ENCODE results near the gene TREM1. TPM values are rescaled to one million over a fixed set of nuclear protein-coding genes. Genes with fewer than 3 reads are reported as not detected.

TREM1 gene
- total RNA-seq, 1 experiment from 2014 or later: not detected

DNA sequence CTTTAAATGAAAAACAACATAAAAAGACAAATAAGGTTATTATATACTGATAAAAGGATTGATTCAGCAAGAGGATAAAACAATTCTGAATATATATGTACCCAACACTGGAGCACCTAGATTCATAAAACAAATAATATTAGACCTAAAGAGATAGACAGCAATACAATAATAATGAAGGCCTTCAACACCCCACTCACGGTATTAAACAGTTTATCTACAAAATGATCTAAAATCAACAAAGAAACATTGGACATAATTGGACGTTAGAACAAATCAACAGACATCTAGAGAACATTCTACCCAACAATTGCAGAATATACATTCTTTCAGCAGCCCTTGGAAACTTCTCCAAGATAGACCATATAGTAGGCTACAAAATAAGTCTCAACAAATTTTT lies 24.1 kb downstream of the TREM1 start:
- Histone ChIP-seq H4K20me1 (ENCODE audit: insufficient read depth, low read depth, low read length) (no peaks in the 10 kb centered on the region), H3K9ac (ENCODE audit: low read length) (no peak overlapping the region), H3K4me1 (ENCODE audit: low read length) (no peaks in the 10 kb centered on the region), H3K36me3 (ENCODE audit: insufficient read depth, low read length) (peaks cover 5% of the 10 kb centered on the region; the same call in 1 of the 2 replicates), H3K4me2 (ENCODE audit: low read depth, low read length, poor library complexity, severe bottlenecking) (no peak overlapping the region), H3K9me2 (replicated peaks; ENCODE audit: insufficient read depth, low read length) (no peaks in the 10 kb centered on the region), H3K27ac (ENCODE audit: low read length) (no peak overlapping the region), H3K4me3 (ENCODE audit: low read length) (no peak overlapping the region), H3K79me2 (ENCODE audit: low read length) (no peaks in the 10 kb centered on the region), H3K27me3 (ENCODE audit: low read length) (peaks cover 6% of the 10 kb centered on the region; the same call in 1 of the 2 replicates), H3K9me3 (ENCODE audit: low read length) (peaks cover 26% of the 10 kb centered on the region), H2AFZ (ENCODE audit: low read length) (no peak overlapping the region)
- no peak for DNase-seq

GRCh38 chr6:41258196-41258493 lies 28.3 kb downstream of the TREM1 start:
- H3K4me2 ChIP-seq (ENCODE audit: low read depth, low read length, poor library complexity, severe bottlenecking): no peak overlapping the region

DNA sequence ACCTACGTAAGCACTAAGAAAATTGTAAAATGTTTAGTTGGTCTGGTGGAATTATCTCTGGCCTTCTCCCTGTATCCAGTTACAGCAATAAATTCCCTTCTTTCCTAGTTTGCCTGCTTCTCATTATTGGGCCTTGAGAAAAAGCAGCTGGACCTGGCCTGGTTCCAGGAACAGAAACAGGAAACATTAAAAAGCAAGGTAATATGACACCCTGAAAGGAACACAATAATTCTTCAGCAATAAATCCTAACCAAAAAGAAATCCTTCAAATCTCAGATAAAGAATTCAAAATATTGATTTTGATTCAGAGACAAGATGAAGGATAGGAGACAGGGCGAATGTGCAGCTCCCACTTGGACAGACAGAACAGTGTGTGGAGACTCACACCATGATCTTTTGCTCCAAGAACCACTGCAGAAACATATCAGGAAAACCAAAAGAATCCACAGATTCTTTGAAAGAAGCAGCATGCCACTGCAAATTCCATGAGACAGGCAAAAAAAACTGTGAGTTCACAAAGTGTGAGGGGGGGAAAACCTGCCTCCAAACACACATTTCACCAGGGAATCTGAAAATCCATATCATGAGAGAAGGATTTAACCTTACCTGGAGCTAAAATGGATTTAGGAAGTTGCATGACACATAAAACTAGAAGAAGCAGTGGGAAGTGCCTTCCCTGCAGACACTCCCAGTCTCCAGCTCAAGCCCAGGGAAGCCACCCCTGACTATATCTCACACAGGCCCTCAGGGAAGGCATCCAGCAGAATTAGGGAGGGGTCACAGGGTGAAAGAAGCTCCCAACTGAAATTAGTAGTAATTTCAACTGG lies 28.9 kb downstream of the TREM1 start:
- Histone ChIP-seq H3K9me2 (replicated peaks; ENCODE audit: insufficient read depth, low read length) (no peaks in the 10 kb centered on the region), H3K4me1 (ENCODE audit: low read length) (no peaks in the 10 kb centered on the region), H4K20me1 (ENCODE audit: insufficient read depth, low read depth, low read length) (no peaks in the 10 kb centered on the region), H3K9me3 (ENCODE audit: low read length) (peaks cover 18% of the 10 kb centered on the region), H3K36me3 (ENCODE audit: insufficient read depth, low read length) (peaks cover 5% of the 10 kb centered on the region; the same call in 1 of the 2 replicates), H3K79me2 (ENCODE audit: low read length) (no peaks in the 10 kb centered on the region), H3K27ac (ENCODE audit: low read length) (no peak overlapping the region), H3K4me2 (ENCODE audit: low read depth, low read length, poor library complexity, severe bottlenecking) (no peak overlapping the region), H3K27me3 (ENCODE audit: low read length) (no peaks in the 10 kb centered on the region), H2AFZ (ENCODE audit: low read length) (no peak overlapping the region), H3K4me3 (ENCODE audit: low read length) (no peak overlapping the region), H3K9ac (ENCODE audit: low read length) (no peak overlapping the region)
- no peak for DNase-seq

More at GRCh38 chr6:41258196-41258493, 28.3 kb downstream of the TREM1 start:
- no peaks in the 10 kb centered on the region for H3K79me2 ChIP-seq (ENCODE audit: low read length)
- DNase-seq: no peak
- H3K27ac ChIP-seq (ENCODE audit: low read length): no peak overlapping the region
- no peak overlapping the region for H3K4me3 ChIP-seq (ENCODE audit: low read length)
- H3K9me2 ChIP-seq (replicated peaks; ENCODE audit: insufficient read depth, low read length): no peaks in the 10 kb centered on the region
- H3K36me3 ChIP-seq (ENCODE audit: insufficient read depth, low read length): peaks cover 5% of the 10 kb centered on the region; the same call in 1 of the 2 replicates
- H3K4me1 ChIP-seq (ENCODE audit: low read length): no peaks in the 10 kb centered on the region
- H3K9me3 ChIP-seq (ENCODE audit: low read length): peaks cover 19% of the 10 kb centered on the region
- H3K27me3 ChIP-seq (ENCODE audit: low read length): peaks cover under 1% of the 10 kb centered on the region; the same call in 1 of the 2 replicates
- no peaks in the 10 kb centered on the region for H4K20me1 ChIP-seq (ENCODE audit: insufficient read depth, low read depth, low read length)
- H2AFZ ChIP-seq (ENCODE audit: low read length): no peak overlapping the region
- no peak overlapping the region for H3K9ac ChIP-seq (ENCODE audit: low read length)

DNA sequence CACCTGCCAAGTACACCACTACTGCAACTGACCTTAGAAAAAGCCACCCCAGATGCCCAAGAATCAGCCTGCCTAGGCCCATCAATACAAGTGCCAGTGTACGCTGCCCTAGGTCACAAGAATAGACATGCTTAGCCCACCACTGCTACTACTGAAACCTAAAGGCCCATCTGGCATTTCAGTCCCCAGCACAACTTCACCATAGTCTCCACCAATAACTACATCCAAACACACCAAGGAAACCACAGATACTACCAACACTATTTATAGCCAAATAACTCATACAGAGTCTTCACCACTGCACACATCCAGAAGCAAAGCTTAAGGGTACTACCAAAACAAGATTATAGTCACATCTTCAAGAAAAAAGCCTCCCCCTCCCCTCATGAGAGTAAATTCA lies 30.1 kb downstream of the TREM1 start:
- Histone ChIP-seq H3K79me2 (ENCODE audit: low read length) (no peaks in the 10 kb centered on the region), H3K4me2 (ENCODE audit: low read depth, low read length, poor library complexity, severe bottlenecking) (no peak overlapping the region), H3K9me2 (replicated peaks; ENCODE audit: insufficient read depth, low read length) (no peaks in the 10 kb centered on the region), H3K4me1 (ENCODE audit: low read length) (no peaks in the 10 kb centered on the region), H2AFZ (ENCODE audit: low read length) (no peak overlapping the region), H3K4me3 (ENCODE audit: low read length) (no peak overlapping the region), H3K9me3 (ENCODE audit: low read length) (peaks cover 6% of the 10 kb centered on the region), H3K36me3 (ENCODE audit: insufficient read depth, low read length) (peaks cover 4% of the 10 kb centered on the region; the same call in 1 of the 2 replicates), H3K27ac (ENCODE audit: low read length) (no peak overlapping the region), H3K9ac (ENCODE audit: low read length) (no peak overlapping the region), H4K20me1 (ENCODE audit: insufficient read depth, low read depth, low read length) (no peaks in the 10 kb centered on the region), H3K27me3 (ENCODE audit: low read length) (no peaks in the 10 kb centered on the region)
- DNase-seq: no peak

DNA sequence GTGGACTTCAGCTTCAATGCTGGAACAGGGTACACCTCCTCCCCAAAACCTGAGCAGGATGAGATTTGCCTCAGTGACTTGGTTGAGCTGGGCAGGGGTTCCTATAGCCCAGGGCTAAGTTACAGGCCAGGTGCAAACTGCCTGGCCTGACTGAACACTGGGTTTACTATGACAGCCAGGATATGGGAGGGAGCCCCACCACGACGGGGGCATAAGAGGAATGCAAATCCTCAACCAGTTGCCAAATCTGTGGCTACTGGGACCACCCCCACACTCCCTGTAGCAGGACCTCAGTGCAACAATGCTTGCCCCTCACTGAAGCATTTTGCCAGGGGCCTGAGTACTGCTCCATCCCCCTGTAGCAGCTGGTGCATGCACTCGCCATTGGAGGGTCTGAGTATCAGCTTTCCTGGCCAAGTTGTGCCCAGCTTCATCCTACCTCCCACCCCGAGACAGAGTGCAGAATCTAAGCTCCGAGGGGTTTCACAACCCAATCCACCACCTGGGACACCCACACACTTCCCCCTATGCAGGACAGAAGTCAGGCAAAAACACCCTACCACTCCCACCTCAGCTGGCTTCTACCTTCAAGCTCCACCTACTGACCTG lies 30.7 kb downstream of the TREM1 start:
- Histone ChIP-seq H3K9ac (ENCODE audit: low read length) (no peak overlapping the region), H3K4me3 (ENCODE audit: low read length) (no peak overlapping the region), H3K9me3 (ENCODE audit: low read length) (peaks cover 2% of the 10 kb centered on the region), H2AFZ (ENCODE audit: low read length) (no peak overlapping the region), H3K27me3 (ENCODE audit: low read length) (no peaks in the 10 kb centered on the region), H4K20me1 (ENCODE audit: insufficient read depth, low read depth, low read length) (no peaks in the 10 kb centered on the region), H3K9me2 (replicated peaks; ENCODE audit: insufficient read depth, low read length) (no peaks in the 10 kb centered on the region), H3K27ac (ENCODE audit: low read length) (no peak overlapping the region), H3K79me2 (ENCODE audit: low read length) (no peaks in the 10 kb centered on the region), H3K4me2 (ENCODE audit: low read depth, low read length, poor library complexity, severe bottlenecking) (no peak overlapping the region), H3K36me3 (ENCODE audit: insufficient read depth, low read length) (no peaks in the 10 kb centered on the region), H3K4me1 (ENCODE audit: low read length) (no peaks in the 10 kb centered on the region)
- DNase-seq: no peak

DNA sequence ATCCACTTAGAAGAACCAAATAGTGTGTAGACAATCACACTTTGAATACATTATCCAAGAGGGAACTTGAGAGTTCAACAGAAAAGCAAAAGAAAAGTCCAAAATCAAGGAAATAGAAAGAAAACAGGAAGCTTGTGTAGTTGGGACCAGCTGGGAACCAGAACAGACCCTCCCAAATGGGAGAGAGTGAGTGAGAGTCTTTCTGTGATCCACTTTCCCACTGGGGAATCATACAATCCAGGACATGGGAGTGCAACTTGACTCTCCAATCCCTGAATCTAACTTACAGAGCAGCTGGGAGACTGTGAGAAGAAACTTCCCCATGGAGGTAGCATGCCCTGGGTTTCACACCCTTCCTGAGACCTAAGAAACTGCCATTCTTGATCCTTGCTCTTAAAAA lies 31.4 kb downstream of the TREM1 start:
- H3K79me2 ChIP-seq (ENCODE audit: low read length): no peaks in the 10 kb centered on the region
- H3K9me2 ChIP-seq (replicated peaks; ENCODE audit: insufficient read depth, low read length): no peaks in the 10 kb centered on the region
- no peaks in the 10 kb centered on the region for H4K20me1 ChIP-seq (ENCODE audit: insufficient read depth, low read depth, low read length)
- no peaks in the 10 kb centered on the region for H3K9me3 ChIP-seq (ENCODE audit: low read length)
- H2AFZ ChIP-seq (ENCODE audit: low read length): no peak overlapping the region
- H3K27me3 ChIP-seq (ENCODE audit: low read length): no peaks in the 10 kb centered on the region
- H3K27ac ChIP-seq (ENCODE audit: low read length): no peak overlapping the region
- no peak overlapping the region for H3K9ac ChIP-seq (ENCODE audit: low read length)
- H3K4me1 ChIP-seq (ENCODE audit: low read length): no peaks in the 10 kb centered on the region
- no peak overlapping the region for H3K4me3 ChIP-seq (ENCODE audit: low read length)
- no peak overlapping the region for H3K4me2 ChIP-seq (ENCODE audit: low read depth, low read length, poor library complexity, severe bottlenecking)
- DNase-seq: no peak
- H3K36me3 ChIP-seq (ENCODE audit: insufficient read depth, low read length): no peaks in the 10 kb centered on the region

DNA sequence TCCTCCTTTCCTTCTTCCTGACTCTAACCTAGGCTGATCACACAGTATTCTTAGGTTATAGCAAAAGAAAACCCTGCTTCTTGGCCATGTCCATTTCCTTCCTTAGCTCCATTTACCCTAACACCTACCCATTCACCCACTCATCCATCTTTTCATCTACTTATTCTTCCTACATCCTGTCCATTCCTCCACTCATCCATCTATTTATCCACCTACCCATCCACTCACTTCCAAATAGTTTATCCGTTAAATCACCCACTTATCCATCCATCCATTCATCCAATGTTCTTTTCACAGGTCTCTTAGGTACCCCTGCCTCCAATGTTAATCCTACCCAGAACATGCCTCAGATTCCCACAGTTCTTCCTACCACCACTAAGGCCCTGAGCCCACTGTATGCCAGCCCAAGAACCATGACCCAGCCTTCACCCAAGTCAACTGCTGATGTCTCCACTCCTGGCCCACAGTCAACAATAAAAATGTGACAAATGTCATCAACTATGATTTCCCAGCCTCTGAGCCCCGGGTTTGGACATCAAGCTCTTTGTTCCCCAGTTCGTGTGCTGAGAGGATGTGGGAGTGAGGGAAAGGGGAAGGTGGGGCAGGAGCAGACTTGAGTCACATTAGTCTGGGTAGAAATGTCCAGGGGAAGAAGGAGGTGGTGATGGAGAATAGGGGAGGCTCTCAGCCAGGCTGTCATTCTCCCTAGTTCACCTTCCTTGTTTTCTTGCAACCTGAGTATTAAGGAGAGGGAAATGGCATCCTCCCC lies 33.9 kb downstream of the TREM1 start:
- Histone ChIP-seq H3K4me3 (ENCODE audit: low read length) (no peak overlapping the region), H2AFZ (ENCODE audit: low read length) (no peak overlapping the region), H3K9me3 (ENCODE audit: low read length) (no peaks in the 10 kb centered on the region), H3K9me2 (replicated peaks; ENCODE audit: insufficient read depth, low read length) (no peaks in the 10 kb centered on the region), H3K4me1 (ENCODE audit: low read length) (no peaks in the 10 kb centered on the region), H3K4me2 (ENCODE audit: low read depth, low read length, poor library complexity, severe bottlenecking) (no peak overlapping the region), H3K27ac (ENCODE audit: low read length) (no peak overlapping the region), H3K79me2 (ENCODE audit: low read length) (no peaks in the 10 kb centered on the region), H3K9ac (ENCODE audit: low read length) (no peak overlapping the region), H3K27me3 (ENCODE audit: low read length) (no peaks in the 10 kb centered on the region), H4K20me1 (ENCODE audit: insufficient read depth, low read depth, low read length) (no peaks in the 10 kb centered on the region), H3K36me3 (ENCODE audit: insufficient read depth, low read length) (no peaks in the 10 kb centered on the region)
- DNase-seq: no peak
